GM08714 (cell line): Measurements from ENCODE around the gene FRMPD1.
"Not testable (repeated sequence)": the region's sequence is repeated elsewhere in the genome, so short reads cannot be mapped to it uniquely, and the experiment has no call there.

Experiments used
- H3K4me3 ChIP-seq: fragments of 200-500 bp; sonication (Bioruptor generic); 2 replicates; pipeline ENCODE4 v1.5.1; 2014; ENCODE audit warnings: mild to moderate bottlenecking, low read length, inconsistent platforms
- ZNF274 ChIP-seq: IDR thresholded peaks from 2 replicates; pipeline ENCODE4 v1.6.1; 2012; ENCODE audit warnings: mild to moderate bottlenecking, low read depth, low read length

The FRMPD1 gene

GRCh38 chr9:37650873-37651768, at the start of gene FRMPD1:
Gene FRMPD1 (plus strand): TSS chr9:37650954. CDS start chr9:37692642, 41,688 bp downstream.
- TF ChIP-seq ZNF274, result no peak
- peak within 1 kb of the TSS; percentile 52; the same call in 1 of the 2 replicates for H3K4me3 ChIP-seq

GRCh38 chr9:37602061-37602460, 48.7 kb upstream of the FRMPD1 start:
- not testable (repeated sequence) for H3K4me3 ChIP-seq

- TF ChIP-seq ZNF274, result no peak
Observed at GRCh38 chr9:37602817-37603216, 47.9 kb upstream of the FRMPD1 start.

GRCh38 chr9:37604296-37604695, 46.5 kb upstream of the FRMPD1 start:
- TF ChIP-seq ZNF274, result no peak
- H3K4me3 ChIP-seq, result no peak overlapping the region

More at GRCh38 chr9:37602817-37603216, 47.9 kb upstream of the FRMPD1 start:
- H3K4me3 ChIP-seq, result no peak overlapping the region

GRCh38 chr9:37608250-37608649, 42.5 kb upstream of the FRMPD1 start:
- no peak for TF ChIP-seq ZNF274
- no peak overlapping the region for H3K4me3 ChIP-seq

GRCh38 chr9:37609735-37610397, 40.9 kb upstream of the FRMPD1 start:
- no peak for TF ChIP-seq ZNF274
- no peak overlapping the region for H3K4me3 ChIP-seq

- TF ChIP-seq ZNF274, result no peak
- no peak overlapping the region for H3K4me3 ChIP-seq
Observed at GRCh38 chr9:37611014-37611413, 39.7 kb upstream of the FRMPD1 start.

- no peak for TF ChIP-seq ZNF274
- no peak overlapping the region for H3K4me3 ChIP-seq
Observed at GRCh38 chr9:37611961-37612360, 38.8 kb upstream of the FRMPD1 start.

- no peak overlapping the region for H3K4me3 ChIP-seq
- TF ChIP-seq ZNF274, result no peak
Observed at GRCh38 chr9:37617161-37617560, 33.6 kb upstream of the FRMPD1 start.

- no peak overlapping the region for H3K4me3 ChIP-seq
- TF ChIP-seq ZNF274, result no peak
Observed at GRCh38 chr9:37617832-37618231, 32.9 kb upstream of the FRMPD1 start.

- TF ChIP-seq ZNF274, result no peak
- no peak overlapping the region for H3K4me3 ChIP-seq
Observed at GRCh38 chr9:37618817-37619216, 31.9 kb upstream of the FRMPD1 start.

GRCh38 chr9:37619806-37620205, 30.9 kb upstream of the FRMPD1 start:
- TF ChIP-seq ZNF274, result no peak
- H3K4me3 ChIP-seq, result no peak overlapping the region

GRCh38 chr9:37620396-37620795, 30.4 kb upstream of the FRMPD1 start:
- no peak overlapping the region for H3K4me3 ChIP-seq
- no peak for TF ChIP-seq ZNF274

- H3K4me3 ChIP-seq, result no peak overlapping the region
- no peak for TF ChIP-seq ZNF274
Observed at GRCh38 chr9:37621273-37622121, 29.3 kb upstream of the FRMPD1 start.

GRCh38 chr9:37622462-37622861, 28.3 kb upstream of the FRMPD1 start:
- no peak overlapping the region for H3K4me3 ChIP-seq
- no peak for TF ChIP-seq ZNF274
